K562 (cell line): ENCODE data around the gene SETD5. TPM values are rescaled to one million over a fixed set of nuclear protein-coding genes. Genes with fewer than 3 reads are reported as not detected.

Source experiments
- ARID2 ChIP-seq: fragments of 450-650 bp; IDR thresholded peaks from 2 replicates; pipeline ENCODE4 v1.6.1; 2017; ENCODE audit warnings: antibody characterized with exemption, mild to moderate bottlenecking
- ATF1 ChIP-seq, 2 experiments: fragments of 450-650 bp in 1 of 2; IDR thresholded peaks; 2 replicates each; pipeline ENCODE4 v1.6.1; 2016; ENCODE audit warnings: missing compliant biosample characterization in 1 of 2, missing genetic modification characterization in 1 of 2
- CHCHD3 ChIP-seq: fragments of 250-450 bp; sonication (Bioruptor Pico); IDR thresholded peaks from 2 replicates; pipeline ENCODE4 v2.1.2; 2022; ENCODE audit warnings: mild to moderate bottlenecking
- CREB1 ChIP-seq, 2 experiments: sonication (generic) in 1 of 2; formaldehyde crosslinking in 1 of 2; IDR thresholded peaks; 2 replicates each; pipeline versions ENCODE4 v1.6.1 to v1.8.0; 2012 to 2022; ENCODE audit warnings: inconsistent platforms in 1 of 2, mild to moderate bottlenecking in 1 of 2, missing genetic modification reagents in 1 of 2, moderate library complexity in 1 of 2
- FOXK1 ChIP-seq: sonication (generic); formaldehyde crosslinking; IDR thresholded peaks from 2 replicates; pipeline ENCODE4 v1.8.0; 2022; ENCODE audit warnings: missing genetic modification reagents, mild to moderate bottlenecking, borderline replicate concordance
- FOXO4 ChIP-seq: fragments of 450-650 bp; formaldehyde crosslinking; IDR thresholded peaks from 2 replicates; pipeline ENCODE4 v1.4.0; 2020; ENCODE audit warnings: mild to moderate bottlenecking, moderate library complexity
- HDGF ChIP-seq: fragments of 450-650 bp; IDR thresholded peaks from 2 replicates; pipeline ENCODE4 v1.6.1; 2016
- LEF1 ChIP-seq: fragments of 450-650 bp; IDR thresholded peaks from 2 replicates; pipeline ENCODE4 v1.6.1; 2016; ENCODE audit warnings: mild to moderate bottlenecking
- MBD2 ChIP-seq: sonication (generic); IDR thresholded peaks from 2 replicates; pipeline ENCODE4 v1.6.1; 2016; ENCODE audit warnings: low read depth, borderline replicate concordance
- MITF ChIP-seq: IDR thresholded peaks from 2 replicates; pipeline ENCODE4 v1.6.1; 2014; ENCODE audit warnings: antibody characterized with exemption
- MTA1 ChIP-seq: fragments of 450-650 bp; IDR thresholded peaks from 2 replicates; pipeline ENCODE4 v1.6.1; 2017; ENCODE audit warnings: borderline replicate concordance
- MTA2 ChIP-seq: fragments of 450-650 bp; IDR thresholded peaks from 2 replicates; pipeline ENCODE4 v1.6.1; 2016; ENCODE audit warnings: low read depth
- MYC ChIP-seq, 2 experiments: fragments of 250-450 bp in 1 of 2; sonication (Bioruptor Pico) in 1 of 2; IDR thresholded peaks; 2 replicates each; pipeline versions ENCODE4 v1.5.1 to v1.6.1; 2012 to 2021; ENCODE audit warnings: low read depth in 2 of 2, borderline replicate concordance in 1 of 2, improper control_type of control experiment in 1 of 2, low read length in 1 of 2, mild to moderate bottlenecking in 1 of 2, moderate library complexity in 1 of 2
- NUFIP1 ChIP-seq: fragments of 450-650 bp; IDR thresholded peaks from 2 replicates; pipeline ENCODE4 v1.6.1; 2018; ENCODE audit not compliant: partially characterized antibody
- PRPF4 ChIP-seq: fragments of 200-400 bp; formaldehyde crosslinking; IDR thresholded peaks from one replicate; pipeline ENCODE4 v1.6.1; 2017; ENCODE audit warnings: low read length, low read depth, mild to moderate bottlenecking; ENCODE audit not compliant: insufficient read depth, poor library complexity, severe bottlenecking
- PYGO2 ChIP-seq: fragments of 450-650 bp; IDR thresholded peaks from 2 replicates; pipeline ENCODE4 v1.6.1; 2016; ENCODE audit warnings: mild to moderate bottlenecking, missing genetic modification characterization, moderate library complexity, missing compliant biosample characterization
- SIRT6 ChIP-seq: IDR thresholded peaks from one replicate; pipeline ENCODE4 v1.6.1; 2012; ENCODE audit warnings: low read depth, mild to moderate bottlenecking, control low read depth, inconsistent platforms, low read length, moderate library complexity
- SRSF1 ChIP-seq: fragments of 200-400 bp; formaldehyde crosslinking; IDR thresholded peaks from 2 replicates; pipeline ENCODE4 v1.6.1; 2017; ENCODE audit warnings: mild to moderate bottlenecking, low read depth, low read length, moderate library complexity
- ZKSCAN3 ChIP-seq: fragments of 250-450 bp; sonication (Bioruptor Pico); IDR thresholded peaks from 2 replicates; pipeline ENCODE4 v1.4.0; 2020
- ZNF316 ChIP-seq: fragments of 450-650 bp; IDR thresholded peaks from 2 replicates; pipeline ENCODE4 v1.6.1; 2016
- ZNF644 ChIP-seq: fragments of 200-800 bp; sonication (Bioruptor generic); IDR thresholded peaks from 2 replicates; pipeline ENCODE4 v1.6.1; 2016; ENCODE audit warnings: low read depth, missing genetic modification characterization, missing compliant biosample characterization
- ZNF655 ChIP-seq: fragments of 250-450 bp; sonication (Bioruptor Pico); IDR thresholded peaks from 2 replicates; pipeline ENCODE4 v1.5.0; 2021
- polyA plus RNA-seq, 8 experiments: library from polyadenylated mRNA; depleted of rRNA in 4 of 8; stranded (reverse) in 5 of 8; unstranded in 3 of 8; fragments of >200 nt; fragmentation: Nextera tagmentation in 2 of 8; fragmentation: Illumina TruSeq in 1 of 8; extraction: Ambion mirVana in 2 of 8; extraction: Trizol in 1 of 8; gene quantifications; 2 replicates each; pipeline versions ENCODE4 v1.2.1 to v1.2.3, GENCODE V29; 2011 to 2014; ENCODE audit warnings: inconsistent platforms in 1 of 8, missing spikeins in 1 of 8
- total RNA-seq, 7 experiments: library from RNA; depleted of rRNA in 6 of 7; stranded (reverse); fragments of >200 nt in 6 of 7; fragmentation: Illumina TruSeq in 2 of 7; extraction: Trizol in 2 of 7; gene quantifications; 2 replicates each; pipeline versions ENCODE4 v1.2.1 to v1.2.3, GENCODE V29; 2011 to 2021; ENCODE audit warnings: low replicate concordance in 1 of 7
- TF ChIP-seq, protein P1 (sequence below), 2 experiments: fragments of 450-650 bp in 1 of 2; sonication (generic) in 1 of 2; formaldehyde crosslinking; conservative IDR thresholded peaks; 2 replicates each; pipeline versions ENCODE4 v1.4.0 to v1.8.1; 2020 to 2022; ENCODE audit warnings: mild to moderate bottlenecking in 1 of 2, missing genetic modification reagents in 1 of 2

SETD5 gene
- total and polyA plus RNA-seq, 9 of the 15 experiments (the other 6 are each of a cell fraction or from before 2014, with no cell fraction given): 20.8 to 135 (median 87.2) TPM

GRCh38 chr3:9397906-9398699 lies 688 bp downstream of the SETD5 start (continued):
- TF ChIP-seq ATF1 (CRISPR knock-in tag; IDR thresholded peaks at IDR 0.05): no peak
- peak; percentile 22; the same call in 1 of the 2 replicates for TF ChIP-seq ATF1 (tag; IDR thresholded peaks at IDR 0.05)
- TF ChIP-seq MYC (IDR thresholded peaks at IDR 0.05; ENCODE audit: low read depth, low read length): peak; percentile 51; the same call in 1 of the 2 replicates
- TF ChIP-seq MYC (CRISPR knock-in tag; IDR thresholded peaks at IDR 0.05; ENCODE audit: borderline replicate concordance, low read depth): no peak
- TF ChIP-seq, protein P1, sequence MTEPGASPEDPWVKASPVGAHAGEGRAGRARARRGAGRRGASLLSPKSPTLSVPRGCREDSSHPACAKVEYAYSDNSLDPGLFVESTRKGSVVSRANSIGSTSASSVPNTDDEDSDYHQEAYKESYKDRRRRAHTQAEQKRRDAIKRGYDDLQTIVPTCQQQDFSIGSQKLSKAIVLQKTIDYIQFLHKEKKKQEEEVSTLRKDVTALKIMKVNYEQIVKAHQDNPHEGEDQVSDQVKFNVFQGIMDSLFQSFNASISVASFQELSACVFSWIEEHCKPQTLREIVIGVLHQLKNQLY (CRISPR knock-in tag; conservative IDR thresholded peaks at IDR 0.05): peak; percentile 7 to 16; a peak in 1 of 4 replicates
- TF ChIP-seq FOXO4 (CRISPR knock-in tag): 0 out of 2 replicates have a peak, but pooled peaks have one; percentile 8
- peak; percentile 5 for TF ChIP-seq PRPF4
- TF ChIP-seq ZNF655 (CRISPR knock-in tag): no peak
- 0 out of 2 replicates have a peak, but pooled peaks have one; percentile 64 for TF ChIP-seq PYGO2 (tag)
- no peak for TF ChIP-seq ZNF644 (tag)
- TF ChIP-seq SRSF1: no peak
- TF ChIP-seq MITF: no peak
- TF ChIP-seq MBD2: no peak
- TF ChIP-seq LEF1: 0 out of 2 replicates have a peak, but pooled peaks have one; percentile 16
- TF ChIP-seq ARID2: peak; percentile 45; the same call in 1 of the 2 replicates
- 0 out of 2 replicates have a peak, but pooled peaks have one; percentile 26 for TF ChIP-seq MTA1
- no peak for TF ChIP-seq SIRT6
- TF ChIP-seq HDGF: peak; percentile 86; the same call in 1 of the 2 replicates
- TF ChIP-seq FOXK1: no peak; the same call in 1 of the 2 replicates
- TF ChIP-seq ZNF316: peak; percentile 9; the same call in 1 of the 2 replicates
- TF ChIP-seq NUFIP1: no peak
- TF ChIP-seq CHCHD3: peak; percentile 29; the same call in 1 of the 2 replicates
- TF ChIP-seq CREB1 (IDR thresholded peaks at IDR 0.05): 0 out of 2 replicates have a peak, but pooled peaks have one; percentile 17
- peak; percentile 27; the same call in 1 of the 2 replicates for TF ChIP-seq CREB1 (CRISPR knock-in tag; IDR thresholded peaks at IDR 0.05)
- TF ChIP-seq MTA2: peak; percentile 5; the same call in 1 of the 2 replicates
- TF ChIP-seq ZKSCAN3 (CRISPR knock-in tag): no peak
